IPS-NIHi7 (cell line): ENCODE measurements around the gene FOXN3.

Source experiments
- DNase-seq: peaks from one replicate; pipeline ENCODE4 v3.0.0; 2012; ENCODE audit warnings: mixed read lengths; ENCODE audit errors: extremely low spot score

Gene FOXN3

DNA sequence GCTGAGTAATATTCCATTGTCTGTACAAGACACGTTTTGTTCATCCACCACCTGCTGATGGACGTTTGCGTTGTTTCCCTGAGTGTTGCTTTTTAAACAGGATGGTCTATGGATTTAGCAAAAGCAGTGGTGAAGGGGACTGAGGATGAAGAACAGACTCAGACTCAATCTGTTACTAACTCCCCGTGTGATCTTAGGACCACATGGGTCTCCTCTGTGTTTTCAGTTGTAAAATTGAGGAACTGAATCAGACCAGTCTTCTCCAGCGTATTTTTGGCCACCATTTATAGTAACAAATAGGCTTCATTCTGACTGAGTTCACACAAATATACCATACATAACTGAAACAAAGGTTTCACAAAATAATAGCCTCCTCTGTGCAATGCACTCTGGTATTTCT is 85.6 kb downstream of the FOXN3 start:
- DNase-seq = no peak

DNA sequence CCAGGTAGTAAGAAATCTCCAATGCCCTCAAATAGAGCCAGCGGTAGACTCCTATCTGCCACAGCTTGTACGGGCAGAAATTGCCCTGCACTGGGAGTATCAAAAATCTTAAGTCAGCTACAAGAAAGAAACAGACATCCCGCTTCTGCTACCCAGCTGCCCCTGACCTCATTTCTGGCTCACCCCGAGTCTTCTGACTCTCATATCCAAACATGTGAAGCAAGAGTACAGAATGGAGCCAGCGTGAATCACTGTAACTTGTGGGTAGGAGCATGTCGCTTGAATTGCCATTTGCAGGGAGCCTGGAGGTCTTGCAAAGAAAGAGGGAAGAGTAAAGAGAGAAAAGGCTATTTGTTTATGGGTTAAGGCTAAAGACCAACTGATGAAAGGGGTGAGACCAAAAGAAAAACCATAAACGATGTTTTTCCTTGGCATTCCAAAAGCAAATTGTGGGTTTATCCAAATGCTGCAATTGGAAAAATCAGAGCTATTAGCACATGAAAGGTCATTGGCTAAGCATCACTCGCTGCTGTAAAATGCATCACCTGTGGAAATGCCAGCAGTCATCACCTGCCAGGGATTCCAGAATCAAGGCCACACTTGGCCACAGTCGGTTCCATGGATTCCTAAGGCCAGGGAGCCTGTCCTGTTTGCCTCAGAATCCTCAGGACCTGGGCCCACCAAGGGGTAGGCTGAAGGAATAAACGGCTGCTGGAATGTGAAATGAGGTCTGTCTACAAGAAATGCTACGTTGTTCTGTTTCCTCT is 86.6 kb downstream of the FOXN3 start:
- DNase-seq = no peak

DNA sequence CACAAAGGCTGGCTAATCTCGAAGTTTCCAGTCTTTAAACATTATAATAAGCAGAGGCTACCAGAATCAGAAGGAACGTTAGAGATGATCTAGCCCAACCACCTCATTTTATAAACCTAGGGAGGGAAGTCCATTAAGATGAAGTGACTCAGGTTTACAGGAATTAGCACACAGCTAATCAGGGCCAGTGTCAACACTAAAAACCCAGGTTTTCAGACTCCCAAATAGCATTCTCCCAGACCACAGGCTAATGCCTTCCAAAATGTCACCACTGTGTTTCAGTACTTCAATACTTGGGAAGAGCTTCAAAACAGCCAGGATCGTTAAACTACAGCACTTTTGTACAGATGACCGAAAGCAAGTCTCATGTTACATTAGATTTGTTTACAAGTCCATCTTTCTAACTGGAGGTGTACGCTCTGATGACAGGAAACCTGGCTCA is 89.2 kb downstream of the FOXN3 start:
- DNase-seq = no peak

DNA sequence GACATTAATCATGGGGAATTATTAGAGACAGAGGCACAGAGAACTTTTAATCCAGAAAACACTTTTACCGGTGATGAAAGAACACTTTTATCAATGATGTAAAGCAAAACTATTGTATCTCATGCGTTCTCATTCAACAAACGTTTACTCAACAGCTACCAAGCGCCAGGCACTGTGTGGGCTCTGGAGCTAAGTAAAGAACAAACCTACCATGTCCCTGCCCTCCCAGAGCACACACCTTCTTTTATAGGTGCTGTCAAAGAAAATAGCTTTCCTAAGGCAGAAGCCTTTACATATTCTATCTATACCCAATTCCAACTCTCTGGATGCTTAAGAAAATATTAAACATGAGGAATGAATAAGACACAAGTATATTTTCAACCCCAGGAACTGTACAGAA is 91.1 kb downstream of the FOXN3 start:
- no peak for DNase-seq

DNA sequence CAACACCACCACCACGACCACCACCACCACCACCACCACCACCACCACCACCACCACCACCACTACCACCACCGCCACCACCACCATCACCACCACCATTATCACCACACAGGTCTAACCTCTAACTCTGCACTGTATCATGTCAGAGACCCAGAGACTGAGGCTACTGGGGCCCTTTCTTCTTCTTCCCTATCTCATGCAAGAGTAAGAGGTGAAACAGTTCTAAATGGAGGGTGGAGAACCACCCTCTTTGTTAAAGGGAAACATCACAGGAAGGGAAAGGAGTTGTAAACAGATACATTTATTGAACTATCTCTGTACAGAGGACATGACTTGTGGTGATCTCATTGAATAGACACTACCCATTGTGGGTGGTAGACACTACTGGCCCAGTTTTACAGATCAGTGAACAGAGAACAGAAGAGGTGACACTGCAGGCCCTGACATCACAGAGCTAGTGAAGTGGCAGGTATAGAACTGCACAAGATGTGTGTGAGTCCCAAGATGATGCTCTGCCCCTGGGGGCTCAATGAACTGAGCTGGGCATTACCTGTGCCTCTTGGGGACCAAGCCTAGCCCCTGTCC is 91.6 kb downstream of the FOXN3 start:
- DNase-seq = no peak

DNA sequence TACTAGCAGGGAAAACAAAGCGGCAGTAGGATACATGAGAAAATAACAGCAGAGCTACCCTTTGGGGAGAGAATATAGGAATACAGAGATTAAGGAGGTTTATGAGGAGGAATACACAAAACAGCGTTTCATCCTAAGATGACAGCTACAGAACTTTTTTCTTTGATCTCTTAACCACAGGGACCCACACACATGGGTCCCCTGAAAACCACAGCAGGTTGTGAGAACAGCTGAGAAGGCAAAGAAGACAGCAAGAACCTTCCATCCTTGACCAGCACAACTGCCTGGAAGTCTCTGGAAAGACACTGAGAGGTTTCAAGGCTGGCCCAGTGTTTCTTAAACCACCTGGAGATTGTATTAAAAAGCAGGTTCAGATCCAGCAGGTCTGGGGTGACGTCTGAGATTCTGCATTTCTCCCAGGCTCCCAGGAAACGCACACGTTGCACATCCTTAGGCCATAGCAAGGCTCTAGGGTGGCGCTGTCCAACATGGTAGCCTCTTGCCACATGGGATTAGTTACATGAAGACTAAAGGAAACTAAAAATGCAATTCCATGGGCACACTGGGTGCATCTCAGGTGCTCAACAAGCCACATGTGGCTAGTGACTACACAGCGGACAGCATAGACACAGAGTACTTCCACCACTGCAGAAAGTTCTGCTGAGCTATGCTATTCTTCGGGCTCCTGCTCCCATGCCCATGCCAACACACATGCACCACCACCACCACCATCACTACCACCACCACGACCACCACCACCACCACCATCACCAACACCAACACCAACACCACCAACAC is 92.3 kb downstream of the FOXN3 start:
- no peak for DNase-seq

DNA sequence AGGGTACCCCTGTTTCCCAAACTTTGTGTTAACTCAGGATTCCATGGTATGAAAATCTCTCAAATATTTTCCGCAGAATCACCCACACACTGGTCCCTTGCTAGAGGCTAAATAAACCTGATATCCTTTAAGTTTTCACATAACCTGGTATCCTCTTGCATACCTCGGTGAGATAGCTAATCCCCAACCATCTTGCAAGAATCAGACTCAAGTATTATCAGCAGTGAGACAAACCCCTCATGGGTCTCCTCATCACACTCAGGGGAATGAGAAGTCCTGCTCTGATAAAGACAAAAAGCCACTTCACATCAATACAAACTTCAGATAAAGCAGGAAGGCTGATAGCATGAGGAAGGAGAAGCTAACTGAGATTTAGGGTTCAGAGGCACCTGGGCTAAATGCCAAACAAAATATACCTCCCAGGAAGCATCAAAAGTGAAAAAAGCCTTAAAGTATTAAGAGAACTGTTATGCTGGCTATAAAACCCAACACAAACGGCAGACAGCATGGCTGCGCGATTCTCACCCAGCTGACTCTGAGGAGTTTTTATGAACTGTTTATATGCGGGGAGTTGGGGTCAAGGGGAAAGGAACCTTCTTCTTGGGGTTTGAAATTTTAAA is 96.5 kb downstream of the FOXN3 start:
- no peak for DNase-seq

DNA sequence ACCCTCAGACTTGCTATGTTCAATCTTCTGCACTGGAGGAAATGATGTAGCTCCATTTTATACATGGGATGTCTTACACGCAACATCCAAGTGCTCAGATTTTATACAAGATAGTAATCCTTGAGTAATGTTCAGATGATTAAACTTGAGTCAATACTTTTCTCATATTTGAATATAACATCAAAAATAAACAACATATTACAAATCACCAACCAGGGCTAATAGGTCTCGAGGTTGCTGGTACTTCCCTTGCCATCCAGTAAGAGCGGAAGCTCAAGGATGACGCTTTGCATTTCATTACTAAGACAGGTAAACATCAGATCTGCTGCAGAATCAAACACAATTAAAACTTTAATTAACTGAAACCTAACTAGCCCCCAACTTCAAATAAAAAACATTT is 97.3 kb downstream of the FOXN3 start:
- no peak for DNase-seq

DNA sequence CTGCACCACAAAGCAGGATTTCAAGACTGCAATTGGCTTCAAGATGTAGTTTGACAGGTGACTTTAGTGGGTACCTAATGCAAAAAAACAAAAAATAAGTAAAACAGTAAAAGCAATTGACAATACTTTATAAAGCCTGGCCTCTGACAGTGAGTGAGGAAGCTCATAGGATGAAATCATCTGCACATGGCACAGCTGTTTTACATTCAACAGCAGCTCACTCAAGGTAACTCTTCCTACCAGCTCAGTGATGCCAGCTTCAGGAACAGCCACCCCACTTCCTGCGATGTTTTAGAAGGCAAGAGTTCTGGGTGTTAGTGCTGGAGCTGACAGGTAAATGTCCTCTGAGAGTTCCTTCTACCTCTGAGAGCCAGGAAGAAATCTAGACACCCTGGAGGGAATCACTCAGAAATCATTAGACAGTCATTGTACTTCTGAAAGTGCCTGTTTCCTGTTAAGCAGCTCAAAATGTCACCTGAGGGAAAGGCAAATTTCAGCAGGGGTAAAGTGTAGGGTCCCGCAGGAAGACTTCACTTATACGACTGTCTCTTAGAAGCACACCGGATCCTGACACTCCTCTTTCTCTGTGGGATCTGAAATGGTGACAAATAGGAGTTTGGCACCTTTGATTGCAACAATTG is 99.9 kb downstream of the FOXN3 start:
- DNase-seq = no peak

DNA sequence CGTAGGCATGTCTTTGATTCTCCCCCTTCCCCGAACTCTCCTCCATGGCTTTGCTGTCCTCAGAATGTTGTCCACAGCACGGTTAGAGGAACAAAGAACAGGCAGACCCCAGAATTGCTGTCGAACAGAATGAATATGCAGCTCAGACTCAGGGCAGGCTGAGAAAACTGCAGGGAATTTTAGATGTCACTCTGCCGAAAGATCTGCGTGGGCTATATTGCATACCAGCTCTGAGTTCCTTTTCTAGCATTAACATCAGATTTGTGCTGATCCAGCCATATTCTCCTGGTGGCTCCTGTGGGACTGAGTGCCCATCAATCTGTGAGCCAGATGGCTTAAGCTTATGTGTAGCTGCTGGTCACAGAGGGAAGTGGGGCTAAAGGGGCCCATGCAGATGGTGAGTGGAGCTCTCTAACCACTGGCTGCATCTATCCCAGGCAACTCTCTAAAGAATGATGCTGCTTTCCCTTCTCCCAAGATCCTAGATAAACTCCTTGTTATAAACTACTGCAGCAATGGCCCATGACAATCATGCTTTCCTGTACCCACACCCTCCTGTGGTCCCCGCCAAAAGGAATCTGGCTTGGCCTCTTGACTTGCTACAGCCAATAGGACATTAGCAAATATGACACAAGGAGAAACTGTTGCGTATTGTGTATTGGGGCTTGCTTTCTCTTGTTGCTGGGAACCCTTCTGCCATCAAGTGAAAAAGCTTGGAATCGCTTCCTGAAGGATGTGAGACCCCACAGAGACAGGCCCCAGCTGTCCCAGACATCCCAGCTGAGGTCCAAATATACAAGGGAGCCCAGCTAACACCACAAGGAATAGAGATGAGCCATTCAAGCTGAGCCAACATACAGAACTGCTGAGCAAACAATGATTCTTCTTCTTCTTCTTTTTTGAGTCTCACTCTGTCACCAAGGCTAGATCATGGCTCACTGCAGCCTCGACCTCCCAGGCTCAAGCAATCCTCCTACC is 101.3 kb downstream of the FOXN3 start:
- no peak for DNase-seq

DNA sequence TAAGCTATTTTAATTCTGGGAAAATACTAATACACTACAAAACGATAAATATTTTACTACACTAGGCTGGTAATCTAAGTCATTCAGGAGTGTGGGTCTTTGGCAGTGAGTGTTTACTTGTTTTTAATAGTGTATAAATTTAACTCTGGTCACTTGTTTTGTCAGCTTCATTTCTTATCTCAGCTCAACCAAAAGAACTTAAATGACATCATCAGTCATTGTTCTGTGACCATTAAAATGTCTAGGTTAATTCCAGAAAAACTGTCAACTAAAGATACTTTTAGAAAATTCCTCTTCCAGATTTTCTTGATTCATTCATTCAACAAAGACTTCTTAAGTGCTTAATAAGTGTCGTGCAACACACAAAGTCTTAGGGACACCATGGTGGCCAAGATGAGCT is 102.8 kb downstream of the FOXN3 start:
- DNase-seq = no peak

DNA sequence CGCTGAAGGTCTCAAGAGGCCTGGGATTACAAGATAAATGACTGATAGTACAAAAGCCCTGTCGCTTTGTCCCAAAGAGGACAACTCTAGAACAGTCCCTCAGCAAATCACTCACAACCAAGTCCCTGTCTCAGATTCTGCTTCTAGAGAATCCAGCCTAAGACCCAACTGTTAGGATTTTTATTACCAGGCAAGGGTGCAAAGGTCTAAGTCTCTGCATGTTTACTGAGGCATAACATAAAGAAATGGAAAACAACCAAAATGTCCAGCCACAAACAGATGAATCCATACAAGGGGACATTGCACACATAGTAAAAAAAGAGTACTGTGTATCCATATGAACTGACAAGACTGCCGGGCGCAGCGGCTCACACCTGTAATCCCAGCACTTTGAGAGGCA is 104.1 kb downstream of the FOXN3 start:
- no peak for DNase-seq

DNA sequence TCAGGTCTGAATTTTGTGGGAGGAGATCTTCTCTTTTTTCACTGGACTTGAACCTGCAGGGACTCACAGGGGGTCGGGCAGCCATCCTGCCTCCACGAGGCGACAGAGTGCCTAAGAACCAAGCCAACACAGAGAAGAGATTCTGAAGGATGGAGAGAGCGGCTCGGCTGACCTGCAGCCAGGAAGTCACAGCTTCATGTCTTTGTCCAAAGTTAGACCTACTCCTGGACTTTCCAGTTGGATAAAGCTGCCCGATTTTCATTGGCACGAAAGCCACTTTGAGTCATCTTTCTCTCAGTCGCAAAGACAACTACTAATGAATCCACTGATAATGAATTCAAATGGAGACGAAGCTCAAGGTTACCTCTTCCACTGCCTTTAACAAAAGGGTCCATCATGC is 106.8 kb downstream of the FOXN3 start:
- no peak for DNase-seq

DNA sequence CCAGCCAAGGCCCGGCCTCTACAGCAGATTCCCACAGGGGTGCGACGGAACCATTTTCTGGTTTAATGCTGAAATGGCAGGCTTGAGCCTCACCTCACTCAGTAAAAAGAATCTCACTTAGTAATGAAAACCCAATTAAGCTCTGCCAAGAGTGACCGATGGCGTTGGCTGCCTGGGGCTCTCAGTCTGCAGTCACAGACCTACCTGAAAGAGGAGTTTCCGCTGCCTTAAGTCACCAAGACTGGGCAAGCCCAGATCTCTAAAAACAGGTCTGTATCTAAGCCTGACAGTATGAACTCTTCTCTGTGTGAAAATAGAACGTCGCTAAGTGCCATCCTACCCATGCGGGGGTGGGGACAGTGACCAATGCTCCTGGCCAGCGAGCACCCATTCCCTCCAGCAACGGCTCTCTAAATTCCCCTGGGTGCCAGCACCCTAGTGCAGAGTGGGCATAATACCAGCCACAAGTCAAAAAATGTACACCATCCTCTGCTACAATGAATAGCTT is 107.3 kb downstream of the FOXN3 start:
- DNase-seq = no peak

DNA sequence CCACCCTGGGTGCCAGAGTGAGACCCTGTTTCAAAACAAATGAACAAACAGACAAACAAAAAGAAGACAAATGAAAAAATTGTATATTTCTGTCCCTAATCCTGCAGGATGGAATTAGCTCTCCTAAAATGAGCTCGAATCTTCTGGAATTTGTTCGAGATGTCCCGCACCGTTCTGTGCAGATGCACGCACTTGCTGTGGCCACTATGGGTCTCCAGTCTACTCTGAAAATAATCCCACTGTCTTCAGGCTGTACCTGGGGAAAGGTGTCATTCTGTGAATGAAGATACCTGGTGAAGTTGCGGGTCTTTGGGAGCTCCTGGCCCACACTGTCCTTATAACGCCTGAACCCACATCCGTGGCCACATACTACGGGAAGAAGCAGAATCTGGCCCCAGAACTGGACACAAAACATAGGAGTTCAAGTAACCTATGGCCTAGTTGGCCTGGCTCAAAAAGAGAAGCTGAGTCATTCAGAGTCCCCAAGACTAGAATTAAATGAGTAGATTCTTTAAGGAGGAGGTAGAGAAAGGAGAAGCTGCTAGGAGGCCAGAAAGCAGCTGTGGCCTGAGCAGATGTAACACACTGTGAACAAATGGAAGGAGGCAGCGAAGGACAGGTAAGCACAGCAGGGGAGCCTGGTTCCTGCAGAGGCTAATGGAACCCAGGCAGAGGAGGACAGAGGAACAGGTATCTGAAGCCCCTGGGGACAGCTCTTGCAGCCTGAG is 108.6 kb downstream of the FOXN3 start:
- no peak for DNase-seq

DNA sequence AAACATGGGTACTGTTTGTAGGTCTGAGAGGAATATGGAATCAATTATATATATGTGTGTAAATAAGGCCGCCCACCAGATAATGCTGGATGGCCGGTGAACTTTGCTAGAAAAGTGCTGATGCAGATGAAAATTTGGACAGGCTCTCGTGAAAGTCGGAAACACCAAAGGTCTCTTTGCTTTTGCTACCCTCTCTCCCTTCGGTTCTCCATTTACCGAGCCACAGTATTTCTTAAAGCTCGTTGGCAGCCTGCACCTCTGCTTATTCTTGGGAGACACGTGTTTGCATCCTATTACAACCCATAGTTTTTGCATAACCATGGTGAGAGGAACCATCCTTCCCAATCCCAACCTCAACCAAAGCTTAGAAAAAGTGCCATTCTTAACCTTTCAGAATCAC is 109.6 kb downstream of the FOXN3 start:
- DNase-seq = no peak

DNA sequence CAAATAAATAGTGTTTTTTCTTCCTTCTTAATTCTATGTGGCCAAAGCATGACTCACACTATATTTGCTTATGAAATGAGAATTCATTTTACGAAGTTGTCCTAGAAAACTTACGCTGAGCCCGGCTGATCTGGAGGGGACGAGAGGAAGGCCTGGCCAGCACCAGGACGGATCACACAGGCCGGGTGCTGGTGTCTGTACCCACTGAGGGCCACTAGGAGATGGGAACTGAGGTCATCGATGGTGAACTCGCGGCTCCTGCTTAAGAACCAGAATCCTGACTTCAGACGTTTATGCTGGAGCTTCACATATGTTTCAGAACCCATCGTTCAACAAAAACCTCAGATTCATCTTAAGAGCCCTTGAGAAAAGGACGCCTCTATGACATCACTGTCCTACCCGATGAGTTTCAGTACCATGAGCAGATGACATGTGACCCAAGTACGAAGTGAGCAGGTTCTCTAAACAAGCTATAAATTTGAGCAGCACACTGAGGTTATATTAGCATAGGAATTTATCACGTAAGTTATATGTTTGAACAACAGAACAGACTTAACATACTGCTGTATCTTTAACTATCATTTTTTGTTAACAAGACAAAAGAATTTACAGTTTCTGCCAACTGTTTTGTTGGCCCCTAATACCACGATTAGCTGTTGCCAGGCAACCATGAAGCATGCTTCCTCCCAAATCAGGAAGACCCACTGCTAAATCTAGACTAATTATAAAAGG is 111.9 kb downstream of the FOXN3 start:
- no peak for DNase-seq

DNA sequence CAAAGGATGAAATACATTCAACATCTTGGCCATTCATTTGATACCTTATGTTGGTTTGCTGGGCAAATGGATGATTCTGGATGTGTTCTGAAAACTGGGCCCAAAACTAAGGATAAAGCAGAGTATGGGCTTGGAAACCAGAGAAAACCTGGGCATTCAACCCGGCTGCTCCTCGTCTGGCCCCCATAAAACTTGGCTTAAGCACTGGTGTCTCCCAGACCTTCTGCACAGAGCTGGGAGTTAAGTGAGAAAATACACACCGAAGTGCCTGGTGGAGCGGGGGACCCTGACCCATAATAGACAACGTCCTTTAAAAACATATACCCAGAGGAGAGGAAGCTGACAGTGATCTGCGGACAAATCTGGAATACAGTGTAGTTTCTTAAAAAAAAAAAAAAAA is 112.5 kb downstream of the FOXN3 start:
- DNase-seq = no peak
